Breast epithelium (tissue), 3 donors: Measurements from ENCODE around the gene COX10.

Experiments
- CTCF ChIP-seq, 3 donors: fragments of 450-650 bp; IDR thresholded peaks; one replicate each; pipeline ENCODE4 v1.5.1; 2016 to 2017; ENCODE audit warnings: antibody characterized with exemption in 3 of 3, mild to moderate bottlenecking in 3 of 3, moderate library complexity in 3 of 3
- POLR2A ChIP-seq: fragments of 450-650 bp; IDR thresholded peaks from one replicate; pipeline ENCODE4 v1.6.1; 2016; ENCODE audit warnings: antibody characterized with exemption, mild to moderate bottlenecking, moderate library complexity

- TF ChIP-seq POLR2A (no peak), CTCF (IDR thresholded peaks at IDR 0.05) (no peak)
These were observed 35.4 kb downstream of the COX10 start for GRCh38 chr17:14104734-14105133.
